Measurements from ENCODE around the gene TRIM8. TPM values are rescaled to one million over a fixed set of nuclear protein-coding genes. Genes with fewer than 3 reads are reported as not detected.

The TRIM8 gene
- total and polyA plus RNA-seq, 2 of the 8 experiments (the other 6 are each of a cell fraction or from before 2014, with no cell fraction given), result 24.9 to 38.8 TPM

DNA sequence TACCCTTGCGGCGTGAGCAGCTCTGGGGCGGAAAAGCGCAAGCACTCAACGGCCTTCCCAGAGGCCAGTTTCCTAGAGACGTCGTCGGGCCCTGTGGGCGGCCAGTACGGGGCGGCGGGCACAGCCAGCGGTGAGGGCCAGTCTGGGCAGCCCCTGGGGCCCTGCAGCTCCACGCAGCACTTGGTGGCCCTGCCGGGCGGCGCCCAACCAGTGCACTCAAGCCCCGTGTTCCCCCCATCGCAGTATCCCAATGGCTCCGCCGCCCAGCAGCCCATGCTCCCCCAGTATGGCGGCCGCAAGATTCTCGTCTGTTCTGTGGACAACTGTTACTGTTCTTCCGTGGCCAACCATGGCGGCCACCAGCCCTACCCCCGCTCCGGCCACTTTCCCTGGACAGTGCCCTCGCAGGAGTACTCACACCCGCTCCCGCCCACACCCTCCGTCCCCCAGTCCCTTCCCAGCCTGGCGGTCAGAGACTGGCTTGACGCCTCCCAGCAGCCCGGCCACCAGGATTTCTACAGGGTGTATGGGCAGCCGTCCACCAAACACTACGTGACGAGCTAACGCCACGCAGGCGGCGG lies 12.6 kb downstream of the TRIM8 start:
- ChIA-PET POLR2A (ENCODE audit: partially characterized antibody) (interaction anchor here (0.6 to 2.0 kb wide), 6 partner anchors 8 to 88 kb away, joined by 3 to 7 read pairs (median 4); partner anchors contain the start of gene TRIM8), CTCF (ENCODE audit: partially characterized antibody) (interaction anchor here (1.0 to 13.0 kb wide), 5 partner anchors 13 to 152 kb away, joined by 3 to 145 read pairs (median 4); no protein-coding TSS in a partner anchor)
- Histone ChIP-seq H3K27ac (ENCODE audit: low read depth, low read length) (no peak overlapping the region), H3K14ac (ENCODE audit: insufficient read length) (no peak overlapping the region), H3K4me2 (ENCODE audit: insufficient read depth in 1 of 2, low read depth in 2 of 2, low read length in 2 of 2) (no peak overlapping the region), H4K8ac (ENCODE audit: extremely low read depth, insufficient read depth, low read length) (no peak overlapping the region; the same call in 1 of the 2 replicates), H3K79me2 (ENCODE audit: control insufficient read depth in 1 of 2, insufficient read depth in 2 of 2, low read length in 2 of 2) (peaks cover 0 to 18% of the 10 kb centered on the region in 2 experiments; a peak in 2 of 4 replicates), H4K20me1 (replicated peaks in 1 of 2; ENCODE audit: control insufficient read depth in 1 of 2, insufficient read depth in 2 of 2, low read length in 2 of 2) (peaks cover 0 to 7% of the 10 kb centered on the region in 2 experiments), H3K4me1 (replicated peaks in 1 of 4; ENCODE audit: control insufficient read depth in 3 of 4, insufficient read depth in 4 of 4, low read length in 3 of 4) (peaks cover 0 to 15% (median 9%) of the 10 kb centered on the region in 4 experiments; a peak in 6 of 7 replicates), H2AK5ac (ENCODE audit: low read depth, low read length) (no peak overlapping the region), H2BK15ac (ENCODE audit: low read length) (no peak overlapping the region), H3K36me3 (ENCODE audit: control insufficient read depth in 2 of 4, insufficient read depth in 4 of 4, low read length in 3 of 4) (peaks cover 7 to 22% (median 11%) of the 10 kb centered on the region in 4 experiments; a peak in 5 of 8 replicates), H2BK12ac (ENCODE audit: low read depth, low read length) (no peak overlapping the region), H3K9me3 (ENCODE audit: insufficient read depth in 2 of 2, low read depth in 1 of 2, low read length in 1 of 2) (no peaks in the 10 kb centered on the region), H2BK120ac (replicated peaks; ENCODE audit: low read depth, low read length) (no peak overlapping the region), H3K23me2 (ENCODE audit: low read depth, low read length) (no peaks in the 10 kb centered on the region), H3K18ac (ENCODE audit: extremely low read depth, low read length) (no peak overlapping the region), H2AFZ (ENCODE audit: low read length) (no peak overlapping the region), H4K5ac (ENCODE audit: insufficient read length, low read depth, low read length) (no peak overlapping the region), H3K23ac (ENCODE audit: insufficient read length) (no peak overlapping the region), H3K56ac (replicated peaks; ENCODE audit: insufficient read length, low read depth, low read length) (no peak overlapping the region), H2BK20ac (ENCODE audit: low read length) (no peak overlapping the region), H3K4ac (replicated peaks; ENCODE audit: insufficient read length, low read depth, low read length) (no peak overlapping the region), H3K27me3 (replicated peaks in 1 of 4; ENCODE audit: control insufficient read depth in 3 of 4, extremely low read depth in 1 of 4, insufficient read depth in 3 of 4, low read length in 3 of 4) (no peaks in the 10 kb centered on the region), H2BK5ac (ENCODE audit: low read depth, low read length) (no peak overlapping the region), H3K4me3 (ENCODE audit: extremely low read depth in 1 of 4, insufficient read depth in 2 of 4, low read depth in 3 of 4, low read length in 4 of 4) (no peak overlapping the region), H3K79me1 (ENCODE audit: low read depth, low read length) (peaks cover 5% of the 10 kb centered on the region; the same call in 1 of the 2 replicates), H3K9ac (replicated peaks in 1 of 4; ENCODE audit: extremely low read depth in 1 of 4, low read depth in 3 of 4, low read length in 3 of 4) (no peak overlapping the region), H4K91ac (replicated peaks; ENCODE audit: insufficient read length, low read length) (no peak overlapping the region)
- DNase-seq (ENCODE audit: low read depth in 1 of 2, low spot score in 2 of 2) (no peak), FAIRE-seq (no peak)
- WGBS, 2 experiments (ENCODE audit: extremely low coverage in 1 of 2, insufficient coverage in 1 of 2, insufficient read length in 1 of 2, insufficient replicate concordance in 2 of 2, low coverage in 1 of 2, low lambda C conversion rate in 2 of 2, missing lambda C conversion rate in 1 of 2), result 94% methylated on average over 42 of the region's 42 CpGs; no CpG with 5 or more reads in 1 of the 2 experiments
- no peak for TF ChIP-seq YY1 (IDR thresholded peaks at IDR 0.05; ENCODE audit: low read depth, low read length)
- TF ChIP-seq JUN (IDR thresholded peaks at IDR 0.05; ENCODE audit: low read depth, low read length), result no peak
